ENCODE data around the gene ST8SIA2. TPM values are rescaled to one million over a fixed set of nuclear protein-coding genes. Genes with fewer than 3 reads are reported as not detected.

The ST8SIA2 gene, protein sequence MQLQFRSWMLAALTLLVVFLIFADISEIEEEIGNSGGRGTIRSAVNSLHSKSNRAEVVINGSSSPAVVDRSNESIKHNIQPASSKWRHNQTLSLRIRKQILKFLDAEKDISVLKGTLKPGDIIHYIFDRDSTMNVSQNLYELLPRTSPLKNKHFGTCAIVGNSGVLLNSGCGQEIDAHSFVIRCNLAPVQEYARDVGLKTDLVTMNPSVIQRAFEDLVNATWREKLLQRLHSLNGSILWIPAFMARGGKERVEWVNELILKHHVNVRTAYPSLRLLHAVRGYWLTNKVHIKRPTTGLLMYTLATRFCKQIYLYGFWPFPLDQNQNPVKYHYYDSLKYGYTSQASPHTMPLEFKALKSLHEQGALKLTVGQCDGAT
- under 1 TPM in 4 of 9 donors, not detected in 5; 0.34 to 0.83 (median 0.75) TPM for total RNA-seq
- under 1 TPM; 0.07 to 0.20 (median 0.16) TPM for polyA plus RNA-seq
- long read RNA-seq, donor 1, full-length matches to known transcripts = 1 of 1 reads
- long read RNA-seq, donor 1, partial matches to known transcripts = 0 of 1 reads
- long read RNA-seq, donor 1, other reads (novel, unspliced or antisense) = 0 of 1 reads
- long read RNA-seq, donor 2 = 0 reads
- long read RNA-seq, donor 3 = 0 reads
- long read RNA-seq, donor 4 = 0 reads
- long read RNA-seq, donor 5 = 0 reads
- long read RNA-seq, donor 6 = 0 reads
- long read RNA-seq, donor 7 = 0 reads
- long read RNA-seq, donor 8 = 0 reads
- long read RNA-seq, donor 9 = 0 reads
- long read RNA-seq, donor 10, partial matches to known transcripts = 0 of 1 reads
- long read RNA-seq, donor 10, other reads (novel, unspliced or antisense) = 0 of 1 reads

DNA sequence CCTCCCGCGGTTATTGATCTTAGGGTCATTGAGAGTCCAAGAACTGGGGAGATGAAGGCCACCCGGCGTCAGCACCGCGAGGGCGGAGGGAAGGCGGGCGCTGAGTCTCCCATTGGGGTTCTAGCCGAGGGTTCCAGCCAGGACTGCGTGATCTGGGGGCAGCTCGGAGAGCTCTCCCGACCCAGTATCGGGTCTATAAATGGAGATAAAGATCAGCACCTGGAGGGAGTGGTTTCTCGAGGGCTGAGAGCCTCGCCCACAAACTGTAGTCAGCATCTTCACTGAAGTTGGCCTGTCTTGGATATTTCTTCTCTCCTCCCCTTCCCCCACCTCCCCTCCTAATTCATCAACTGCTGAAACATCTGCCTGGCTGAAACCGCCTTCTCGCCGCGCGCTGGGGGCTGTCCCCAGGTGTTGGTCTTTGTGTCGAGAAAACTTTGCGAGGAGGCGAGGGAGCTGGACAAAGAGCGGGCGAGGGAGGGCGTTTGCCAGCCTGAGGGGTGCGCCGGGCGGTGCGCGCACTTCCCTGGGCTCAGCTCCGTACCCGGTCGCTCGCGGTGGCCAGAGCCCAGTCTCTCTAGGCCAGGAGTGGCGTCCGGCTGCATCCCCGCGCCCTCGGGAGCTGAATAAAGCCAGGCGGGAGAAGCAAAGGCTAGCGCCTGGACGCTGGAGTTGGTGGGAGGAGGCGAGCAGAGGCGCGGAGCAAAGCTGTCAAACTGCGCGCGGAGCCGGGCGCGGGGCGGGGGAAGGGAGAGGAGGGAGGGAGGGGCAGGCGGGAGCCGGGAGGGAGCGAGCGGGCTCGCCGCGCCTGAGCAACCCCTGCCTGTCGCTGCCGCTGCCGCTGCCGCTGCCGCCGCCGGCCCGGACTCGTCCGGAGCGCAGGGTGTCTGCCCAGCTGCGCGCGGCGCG, at the start of gene ST8SIA2:
ST8SIA2 (plus strand) TSS at position 811 of the 909 bp plus-strand sequence. CDS start 184 bp downstream, outside the sequence.
- no peak within 1 kb of the TSS for H3K4me3 ChIP-seq
- peak in 1 of 7 donors; percentile 47 for DNase-seq
- 1 to 11% (median 5%) methylated on average over 27 to 78 of the region's 78 CpGs for WGBS, 4 donors
- intact Hi-C loops (cut with DNase I) = no loop called here
- H3K36me3 ChIP-seq (replicated peaks in 1 of 2) = no peaks in the 10 kb centered on the region
- H3K27ac ChIP-seq = no peak within 1 kb of the TSS
- H3K9me3 ChIP-seq (replicated peaks in 1 of 3) = no peaks in the 10 kb centered on the region
- TF ChIP-seq POLR2A (IDR thresholded peaks at IDR 0.05) = no peak
- no peak for TF ChIP-seq CTCF (IDR thresholded peaks at IDR 0.05)
- H3K27me3 ChIP-seq = peaks cover 47% of the 10 kb centered on the region
- no peaks in the 10 kb centered on the region for H3K4me1 ChIP-seq (replicated peaks in 1 of 2)

- Histone ChIP-seq H3K9me3 (replicated peaks in 1 of 3) (no peaks in the 10 kb centered on the region), H3K4me3 (no peak overlapping the region), H3K27ac (no peak overlapping the region), H3K36me3 (replicated peaks in 1 of 2) (no peaks in the 10 kb centered on the region), H3K4me1 (replicated peaks in 1 of 2) (no peaks in the 10 kb centered on the region), H3K27me3 (peaks cover 10% of the 10 kb centered on the region)
- intact Hi-C loops (cut with DNase I) = no loop called here
- WGBS, 4 donors = 37 to 45% (median 42%) methylated on average over 13 to 17 of the region's 17 CpGs
- TF ChIP-seq POLR2A (IDR thresholded peaks at IDR 0.05) (no peak), CTCF (IDR thresholded peaks at IDR 0.05) (no peak)
- no peak for DNase-seq
Measured at GRCh38 chr15:92343924-92344643, 49.6 kb upstream of the ST8SIA2 start.

GRCh38 chr15:92346063-92346462, 47.6 kb upstream of the ST8SIA2 start:
- H3K4me1 ChIP-seq (replicated peaks in 1 of 2) = no peaks in the 10 kb centered on the region
- no peaks in the 10 kb centered on the region for H3K9me3 ChIP-seq (replicated peaks in 1 of 3)
- H3K4me3 ChIP-seq = no peak overlapping the region
- H3K36me3 ChIP-seq (replicated peaks in 1 of 2) = no peaks in the 10 kb centered on the region
- no peak for DNase-seq
- H3K27ac ChIP-seq = no peak overlapping the region
- TF ChIP-seq POLR2A (IDR thresholded peaks at IDR 0.05) (no peak), CTCF (IDR thresholded peaks at IDR 0.05) (no peak)
- peaks cover 10% of the 10 kb centered on the region for H3K27me3 ChIP-seq
- intact Hi-C loops (cut with DNase I) = no loop called here

All from adrenal gland (tissue), 19 donors.